ENCODE measurements around the gene RIOK1. TPM values are rescaled to one million over a fixed set of nuclear protein-coding genes. Genes with fewer than 3 reads are reported as not detected.

Gene RIOK1
- total RNA-seq, 1 donor from 2014 or later, result 16.5 TPM

DNA sequence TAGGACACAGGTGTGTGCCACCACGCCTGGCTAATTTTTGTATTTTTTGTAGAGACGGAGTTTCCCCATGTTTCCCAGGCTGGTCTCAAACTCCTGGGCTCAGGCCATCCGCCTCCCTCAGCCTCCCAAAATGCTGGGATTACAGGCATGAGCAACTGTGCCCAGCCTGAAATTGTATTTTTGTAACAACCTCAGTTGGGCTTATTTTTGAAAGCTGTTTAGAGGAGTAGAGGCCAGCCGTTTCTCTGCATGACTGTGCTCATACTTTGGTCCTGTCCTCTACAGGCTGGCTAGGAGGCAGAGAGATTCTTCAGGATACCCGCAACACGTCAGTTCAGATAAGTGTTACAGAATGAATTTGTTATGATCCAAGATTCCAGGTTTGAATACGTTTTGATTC, 22.2 kb upstream of the RIOK1 start:
- Histone ChIP-seq H3K4me1 (no peaks in the 10 kb centered on the region), H3K27me3 (ENCODE audit: low read depth) (peaks cover 5% of the 10 kb centered on the region), H3K9me3 (no peaks in the 10 kb centered on the region), H3K4me3 (no peak overlapping the region), H3K27ac (no peak overlapping the region), H3K36me3 (no peaks in the 10 kb centered on the region)
- ATAC-seq (no peak), DNase-seq (no peak)
- intact Hi-C loops (cut with DNase I), result no loop called here
- TF ChIP-seq, protein P1, sequence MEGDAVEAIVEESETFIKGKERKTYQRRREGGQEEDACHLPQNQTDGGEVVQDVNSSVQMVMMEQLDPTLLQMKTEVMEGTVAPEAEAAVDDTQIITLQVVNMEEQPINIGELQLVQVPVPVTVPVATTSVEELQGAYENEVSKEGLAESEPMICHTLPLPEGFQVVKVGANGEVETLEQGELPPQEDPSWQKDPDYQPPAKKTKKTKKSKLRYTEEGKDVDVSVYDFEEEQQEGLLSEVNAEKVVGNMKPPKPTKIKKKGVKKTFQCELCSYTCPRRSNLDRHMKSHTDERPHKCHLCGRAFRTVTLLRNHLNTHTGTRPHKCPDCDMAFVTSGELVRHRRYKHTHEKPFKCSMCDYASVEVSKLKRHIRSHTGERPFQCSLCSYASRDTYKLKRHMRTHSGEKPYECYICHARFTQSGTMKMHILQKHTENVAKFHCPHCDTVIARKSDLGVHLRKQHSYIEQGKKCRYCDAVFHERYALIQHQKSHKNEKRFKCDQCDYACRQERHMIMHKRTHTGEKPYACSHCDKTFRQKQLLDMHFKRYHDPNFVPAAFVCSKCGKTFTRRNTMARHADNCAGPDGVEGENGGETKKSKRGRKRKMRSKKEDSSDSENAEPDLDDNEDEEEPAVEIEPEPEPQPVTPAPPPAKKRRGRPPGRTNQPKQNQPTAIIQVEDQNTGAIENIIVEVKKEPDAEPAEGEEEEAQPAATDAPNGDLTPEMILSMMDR (IDR thresholded peaks at IDR 0.05), result no peak

DNA sequence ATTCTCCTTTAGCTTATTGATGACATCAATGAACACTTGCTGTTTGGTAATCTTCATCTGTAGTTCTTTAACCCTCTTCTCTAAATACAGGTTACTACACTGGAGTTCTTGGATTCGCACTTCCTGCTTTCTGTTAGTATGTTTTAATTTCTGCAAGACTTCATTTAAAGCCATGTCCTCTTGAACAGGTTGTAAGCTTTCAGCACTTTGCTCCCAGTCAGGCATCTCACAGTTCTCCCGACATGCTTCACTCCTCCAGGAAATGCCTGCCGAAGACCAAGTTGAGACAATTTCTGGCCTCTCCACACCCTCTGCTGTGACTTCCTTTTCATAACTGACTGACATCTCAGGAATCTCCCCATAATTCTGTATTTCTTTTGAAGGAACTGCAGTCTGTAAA, 15.9 kb upstream of the RIOK1 start:
- intact Hi-C loops (cut with DNase I), result no loop called here
- DNase-seq, result no peak
- H3K27me3 ChIP-seq (ENCODE audit: low read depth), result peaks cover 4% of the 10 kb centered on the region
- H3K4me1 ChIP-seq, result no peaks in the 10 kb centered on the region
- H3K36me3 ChIP-seq, result no peaks in the 10 kb centered on the region
- TF ChIP-seq, protein P1 (IDR thresholded peaks at IDR 0.05), result no peak
- no peaks in the 10 kb centered on the region for H3K9me3 ChIP-seq
- no peak for ATAC-seq
- H3K4me3 ChIP-seq, result no peak overlapping the region
- no peak overlapping the region for H3K27ac ChIP-seq

DNA sequence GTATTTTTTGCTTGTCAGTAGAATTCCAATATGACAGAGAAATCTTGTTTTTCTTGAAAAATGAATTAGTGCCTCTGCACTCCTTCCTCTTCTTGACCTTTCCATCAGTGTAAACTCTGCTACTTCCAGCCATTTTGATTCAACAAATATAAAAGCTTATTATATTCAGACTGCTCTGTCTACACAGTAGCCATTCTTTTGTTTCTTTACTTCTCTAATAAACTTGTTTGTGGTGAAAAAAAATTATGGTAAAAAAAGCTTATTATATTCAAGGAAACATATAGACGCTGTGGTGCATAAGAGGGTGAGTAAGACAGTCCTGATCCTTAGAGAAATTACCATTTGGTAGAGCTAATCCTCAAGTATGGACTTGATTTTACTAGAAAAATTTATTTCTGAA, 11.6 kb upstream of the RIOK1 start:
- intact Hi-C loops (cut with DNase I), result no loop called here
- DNase-seq (no peak), ATAC-seq (no peak)
- Histone ChIP-seq H3K27me3 (ENCODE audit: low read depth) (peaks cover 4% of the 10 kb centered on the region), H3K4me3 (no peak overlapping the region), H3K36me3 (no peaks in the 10 kb centered on the region), H3K9me3 (no peaks in the 10 kb centered on the region), H3K27ac (no peak overlapping the region), H3K4me1 (no peaks in the 10 kb centered on the region)
- TF ChIP-seq, protein P1 (IDR thresholded peaks at IDR 0.05), result no peak

DNA sequence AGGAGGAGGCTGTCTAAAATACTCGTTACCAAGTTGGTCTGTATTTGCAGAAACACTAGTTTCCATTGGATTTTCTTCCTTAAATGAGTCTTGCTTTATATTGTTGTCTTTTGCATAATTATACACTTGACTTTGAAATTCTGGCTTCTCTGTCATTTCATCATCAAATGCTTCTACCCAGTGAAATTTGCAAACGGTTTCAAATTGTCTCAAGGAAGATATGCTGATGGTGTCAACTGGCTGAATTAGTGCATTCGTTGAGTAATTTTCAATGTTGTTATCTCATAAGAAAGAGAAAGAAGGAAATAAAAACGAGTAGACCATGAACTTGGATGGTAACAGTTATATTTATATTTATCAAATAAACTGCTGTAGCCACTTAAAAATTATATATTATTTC, 10.9 kb upstream of the RIOK1 start:
- DNase-seq (no peak), ATAC-seq (no peak)
- Histone ChIP-seq H3K4me1 (no peaks in the 10 kb centered on the region), H3K27ac (no peak overlapping the region), H3K27me3 (ENCODE audit: low read depth) (peaks cover 4% of the 10 kb centered on the region), H3K9me3 (no peaks in the 10 kb centered on the region), H3K36me3 (no peaks in the 10 kb centered on the region), H3K4me3 (no peak overlapping the region)
- TF ChIP-seq, protein P1 (IDR thresholded peaks at IDR 0.05), result no peak
- intact Hi-C loops (cut with DNase I), result no loop called here

DNA sequence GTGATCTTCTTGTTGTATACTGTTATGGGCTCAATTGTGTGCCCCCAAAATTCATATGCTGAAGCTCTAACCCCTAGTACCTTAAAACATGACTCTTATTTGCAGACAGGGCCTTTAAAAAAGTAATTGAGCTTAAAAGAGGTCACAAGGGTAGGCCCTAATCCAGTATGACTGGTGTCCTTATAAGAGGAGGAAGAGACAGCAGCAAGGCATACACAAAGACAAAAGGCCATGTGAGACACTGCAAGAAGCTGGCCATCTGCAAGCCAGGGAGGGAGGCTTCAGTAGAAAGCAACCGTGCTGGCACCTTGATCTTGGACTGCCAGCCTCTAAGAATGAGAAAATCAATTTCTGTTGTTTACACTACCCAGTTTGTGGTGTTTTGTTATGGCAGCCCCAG, 8.5 kb upstream of the RIOK1 start:
- DNase-seq, result no peak
- no peaks in the 10 kb centered on the region for H3K4me1 ChIP-seq
- H3K36me3 ChIP-seq, result no peaks in the 10 kb centered on the region
- H3K27me3 ChIP-seq (ENCODE audit: low read depth), result peaks cover under 1% of the 10 kb centered on the region
- no peaks in the 10 kb centered on the region for H3K9me3 ChIP-seq
- H3K27ac ChIP-seq, result no peak overlapping the region
- intact Hi-C loops (cut with DNase I), result no loop called here
- no peak for ATAC-seq
- TF ChIP-seq, protein P1 (IDR thresholded peaks at IDR 0.05), result no peak
- no peak overlapping the region for H3K4me3 ChIP-seq

DNA sequence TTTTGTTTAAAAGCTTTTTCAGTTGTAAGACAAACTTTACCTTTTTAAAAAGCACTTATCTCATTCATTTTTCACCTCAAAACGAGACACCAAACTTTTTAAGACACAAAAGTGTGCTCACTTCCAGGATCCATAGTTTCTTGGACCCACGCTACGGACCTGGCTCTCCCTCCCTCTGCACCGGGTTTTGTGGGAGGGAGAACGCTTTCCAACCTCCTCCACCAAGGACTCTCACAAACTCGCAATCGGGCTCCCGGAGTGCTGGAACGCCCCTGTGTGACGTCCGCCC, 502 bp upstream of the RIOK1 start:
- DNase-seq (no peak), ATAC-seq (peak; percentile 92 to 94)
- intact Hi-C loops (cut with DNase I), result no loop called here

More for the DNA sequence above, 502 bp upstream of the RIOK1 start:
- TF ChIP-seq, protein P1 (IDR thresholded peaks at IDR 0.05), result no peak
- Histone ChIP-seq H3K27me3 (ENCODE audit: low read depth) (no peaks in the 10 kb centered on the region), H3K27ac (peak overlapping the region; percentile 90), H3K4me1 (peaks cover 24% of the 10 kb centered on the region), H3K4me3 (peak overlapping the region; percentile 76), H3K36me3 (peaks cover 11% of the 10 kb centered on the region), H3K9me3 (no peaks in the 10 kb centered on the region)
